T-helper 1 cell treated with Interleukin-12 subunit alpha and Interleukin-12 subunit beta and Interleukin-4 antibody, amounts not matched to agents 30 μg/mL and 1 μg/mL, for 36 hours (primary cell): ENCODE results near the gene RIT2.

Experiments
- H3K27ac Mint-ChIP-seq: one replicate; pipeline ENCODE4 v1.8.0; 2021; ENCODE audit warnings: mild to moderate bottlenecking, mixed read lengths
- H3K27me3 Mint-ChIP-seq: one replicate; pipeline ENCODE4 v1.8.0; 2021; ENCODE audit warnings: low read depth, mixed read lengths
- H3K36me3 Mint-ChIP-seq: one replicate; pipeline ENCODE4 v1.8.0; 2021; ENCODE audit warnings: low read depth, mixed read lengths
- H3K4me1 Mint-ChIP-seq: one replicate; pipeline ENCODE4 v1.8.0; 2021; ENCODE audit warnings: low read depth, mixed read lengths
- H3K4me3 Mint-ChIP-seq: one replicate; pipeline ENCODE4 v1.8.0; 2021; ENCODE audit warnings: mild to moderate bottlenecking, moderate library complexity, mixed read lengths
- H3K9me3 Mint-ChIP-seq: one replicate; pipeline ENCODE4 v1.8.0; 2021; ENCODE audit warnings: mixed read lengths

The RIT2 gene

GRCh38 chr18:42792731-42793130, 322.8 kb downstream of the RIT2 start:
- no peak overlapping the region for H3K4me3 Mint-ChIP-seq
- H3K27me3 Mint-ChIP-seq = no peaks in the 10 kb centered on the region
- H3K4me1 Mint-ChIP-seq = no peaks in the 10 kb centered on the region
- H3K9me3 Mint-ChIP-seq = peaks cover 3% of the 10 kb centered on the region
- H3K27ac Mint-ChIP-seq = no peak overlapping the region
- no peaks in the 10 kb centered on the region for H3K36me3 Mint-ChIP-seq

DNA sequence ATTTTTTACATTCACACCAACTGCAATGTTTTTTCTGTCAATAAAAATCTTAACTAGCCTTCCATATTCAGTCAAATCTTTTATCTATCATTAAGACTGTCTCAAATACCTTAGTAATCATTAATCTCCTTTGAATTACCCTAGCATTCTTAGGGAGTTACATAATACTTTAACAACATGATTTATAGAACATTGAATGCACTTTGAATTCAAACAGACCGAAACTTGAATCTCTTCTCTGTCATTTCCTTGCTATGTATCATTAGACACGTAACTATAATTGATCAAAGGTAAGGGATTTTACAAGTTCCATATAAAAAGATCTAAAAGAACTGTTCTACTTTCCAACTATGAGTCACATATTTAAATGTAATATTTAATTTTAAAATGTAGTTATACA, 330.9 kb downstream of the RIT2 start:
- H3K27me3 Mint-ChIP-seq = no peaks in the 10 kb centered on the region
- H3K9me3 Mint-ChIP-seq = no peaks in the 10 kb centered on the region
- H3K27ac Mint-ChIP-seq = no peak overlapping the region
- H3K36me3 Mint-ChIP-seq = no peaks in the 10 kb centered on the region
- H3K4me3 Mint-ChIP-seq = no peak overlapping the region
- no peaks in the 10 kb centered on the region for H3K4me1 Mint-ChIP-seq

DNA sequence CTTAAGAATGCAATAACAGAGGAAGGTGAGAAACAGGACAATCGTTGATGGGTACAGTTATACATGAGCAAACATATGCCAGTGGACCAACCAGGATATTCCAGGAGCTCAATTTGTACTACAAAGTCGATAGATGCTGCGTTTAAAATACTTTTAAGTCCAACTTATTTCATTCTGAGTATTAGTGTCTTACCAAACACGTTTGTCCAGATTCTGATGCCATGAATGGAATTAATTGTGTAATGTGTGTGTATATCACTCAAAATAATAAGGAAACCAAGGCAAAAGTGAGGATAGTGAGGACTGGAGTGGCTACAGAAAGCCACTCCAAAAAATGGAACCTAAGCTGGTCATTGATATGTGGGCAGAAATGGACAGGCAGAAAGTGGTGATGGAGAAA, 332.6 kb downstream of the RIT2 start:
- Mint-ChIP-seq H3K4me3 (no peak overlapping the region), H3K27ac (no peak overlapping the region), H3K9me3 (no peaks in the 10 kb centered on the region), H3K36me3 (no peaks in the 10 kb centered on the region), H3K4me1 (no peaks in the 10 kb centered on the region), H3K27me3 (no peaks in the 10 kb centered on the region)

- H3K36me3 Mint-ChIP-seq = no peaks in the 10 kb centered on the region
- no peaks in the 10 kb centered on the region for H3K9me3 Mint-ChIP-seq
- no peaks in the 10 kb centered on the region for H3K27me3 Mint-ChIP-seq
- H3K27ac Mint-ChIP-seq = no peak overlapping the region
- H3K4me1 Mint-ChIP-seq = no peaks in the 10 kb centered on the region
- H3K4me3 Mint-ChIP-seq = no peak overlapping the region
Observed at GRCh38 chr18:42781298-42781815, 334.1 kb downstream of the RIT2 start.

DNA sequence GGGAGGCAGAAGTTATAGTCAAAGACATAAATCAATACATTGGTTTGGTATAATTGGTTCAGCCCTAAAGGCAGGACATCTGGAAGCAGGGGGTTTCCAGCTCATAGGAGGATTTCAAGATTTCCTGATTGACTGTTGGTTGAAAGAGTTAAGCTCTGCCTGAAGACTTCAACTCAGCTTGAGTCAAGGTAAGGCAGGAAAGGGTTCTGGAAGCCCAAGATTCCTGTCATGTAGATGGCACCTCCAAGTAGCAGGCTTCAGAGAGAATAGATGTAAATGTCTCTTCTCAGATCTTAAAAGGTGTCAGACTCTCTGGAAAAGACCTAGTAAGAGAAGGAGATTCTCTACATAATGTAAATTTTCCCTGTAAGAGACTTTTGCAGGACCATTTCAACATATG, 335.3 kb downstream of the RIT2 start:
- H3K27me3 Mint-ChIP-seq = no peaks in the 10 kb centered on the region

GRCh38 chr18:42778445-42779042, 336.9 kb downstream of the RIT2 start:
- peaks cover 4% of the 10 kb centered on the region for H3K9me3 Mint-ChIP-seq
- no peak overlapping the region for H3K4me3 Mint-ChIP-seq
- no peaks in the 10 kb centered on the region for H3K36me3 Mint-ChIP-seq
- no peak overlapping the region for H3K27ac Mint-ChIP-seq
- H3K27me3 Mint-ChIP-seq = no peaks in the 10 kb centered on the region
- no peaks in the 10 kb centered on the region for H3K4me1 Mint-ChIP-seq

More for the DNA sequence above, 335.3 kb downstream of the RIT2 start:
- Mint-ChIP-seq H3K9me3 (peaks cover 4% of the 10 kb centered on the region), H3K36me3 (no peaks in the 10 kb centered on the region), H3K4me1 (no peaks in the 10 kb centered on the region), H3K27ac (no peak overlapping the region), H3K4me3 (no peak overlapping the region)

DNA sequence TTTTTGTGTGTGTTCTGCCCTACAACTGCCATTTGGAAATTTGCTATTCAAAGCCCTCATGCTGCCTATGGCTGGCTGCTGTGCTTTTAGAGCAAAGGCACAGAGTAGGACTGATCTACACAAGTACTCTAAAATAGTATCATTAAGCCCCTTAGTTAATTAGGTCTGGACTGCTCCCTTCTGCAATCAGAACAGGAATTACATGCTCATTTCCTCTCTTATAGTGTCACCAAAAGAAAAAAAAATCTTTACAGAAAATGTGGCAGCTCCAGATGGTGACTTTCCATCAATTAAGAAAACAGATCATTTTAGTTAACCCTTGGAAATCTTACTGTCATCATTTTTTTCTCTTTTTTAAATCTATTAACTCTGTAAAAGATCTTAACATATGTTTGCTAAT, 337.5 kb downstream of the RIT2 start:
- no peak overlapping the region for H3K4me3 Mint-ChIP-seq
- H3K27ac Mint-ChIP-seq = no peak overlapping the region
- H3K9me3 Mint-ChIP-seq = peaks cover 4% of the 10 kb centered on the region
- no peaks in the 10 kb centered on the region for H3K4me1 Mint-ChIP-seq
- H3K36me3 Mint-ChIP-seq = no peaks in the 10 kb centered on the region
- no peaks in the 10 kb centered on the region for H3K27me3 Mint-ChIP-seq

- Mint-ChIP-seq H3K4me3 (no peak overlapping the region), H3K27ac (no peak overlapping the region), H3K4me1 (no peaks in the 10 kb centered on the region), H3K36me3 (no peaks in the 10 kb centered on the region), H3K27me3 (no peaks in the 10 kb centered on the region), H3K9me3 (peaks cover 4% of the 10 kb centered on the region)
Observed at GRCh38 chr18:42773870-42774269, 341.6 kb downstream of the RIT2 start.

GRCh38 chr18:42771936-42772335, 343.5 kb downstream of the RIT2 start:
- Mint-ChIP-seq H3K9me3 (peaks cover 4% of the 10 kb centered on the region), H3K27me3 (no peaks in the 10 kb centered on the region), H3K27ac (no peak overlapping the region), H3K36me3 (no peaks in the 10 kb centered on the region), H3K4me1 (no peaks in the 10 kb centered on the region), H3K4me3 (no peak overlapping the region)

GRCh38 chr18:42765302-42765701, 350.2 kb downstream of the RIT2 start:
- Mint-ChIP-seq H3K27me3 (no peaks in the 10 kb centered on the region), H3K4me1 (no peaks in the 10 kb centered on the region), H3K36me3 (no peaks in the 10 kb centered on the region), H3K9me3 (no peaks in the 10 kb centered on the region), H3K4me3 (no peak overlapping the region), H3K27ac (no peak overlapping the region)

GRCh38 chr18:42760290-42760689, 355.2 kb downstream of the RIT2 start:
- Mint-ChIP-seq H3K36me3 (no peaks in the 10 kb centered on the region), H3K4me1 (no peaks in the 10 kb centered on the region), H3K27me3 (no peaks in the 10 kb centered on the region), H3K27ac (no peak overlapping the region), H3K9me3 (peaks cover 8% of the 10 kb centered on the region), H3K4me3 (no peak overlapping the region)

DNA sequence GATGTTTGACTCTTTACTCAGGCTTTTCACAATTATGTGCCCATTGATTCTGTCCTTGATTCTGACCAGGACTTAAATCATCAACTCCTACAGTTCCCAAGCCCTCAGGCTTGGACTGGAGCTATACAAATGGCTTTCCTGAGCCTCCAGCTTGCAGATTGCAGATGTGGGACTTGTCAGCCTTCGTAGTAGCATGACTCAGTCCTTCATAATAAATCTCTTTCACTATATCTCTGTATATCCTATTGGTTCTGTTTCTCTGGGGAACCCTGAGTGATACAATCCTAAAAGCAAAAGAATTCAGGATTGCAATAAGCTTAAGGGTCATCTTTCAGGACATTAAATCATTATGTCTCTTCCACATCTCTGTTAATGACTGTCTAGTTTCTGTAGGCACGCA, 356.6 kb downstream of the RIT2 start:
- Mint-ChIP-seq H3K36me3 (no peaks in the 10 kb centered on the region), H3K4me3 (no peak overlapping the region), H3K9me3 (peaks cover 8% of the 10 kb centered on the region), H3K4me1 (no peaks in the 10 kb centered on the region), H3K27me3 (no peaks in the 10 kb centered on the region), H3K27ac (no peak overlapping the region)

DNA sequence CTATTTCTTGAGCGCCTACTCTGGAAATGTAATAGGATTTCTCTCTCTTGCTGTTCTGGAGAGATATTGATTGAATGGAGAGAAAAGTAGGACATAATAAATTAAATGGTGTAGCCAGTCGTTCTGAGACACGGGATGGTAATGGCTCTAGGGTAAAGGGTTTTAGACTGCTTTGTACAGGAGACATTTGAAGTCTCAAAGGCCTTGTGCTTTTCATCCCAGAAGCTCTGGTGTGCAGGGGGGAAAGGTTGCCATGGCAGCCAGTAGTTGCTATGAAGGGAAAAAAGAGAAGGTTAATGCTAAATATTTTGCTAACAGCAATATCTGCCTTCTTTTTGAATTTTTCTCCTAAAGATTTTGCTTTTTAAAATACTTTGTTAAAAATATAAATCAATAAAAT, 359.3 kb downstream of the RIT2 start:
- H3K4me1 Mint-ChIP-seq = no peaks in the 10 kb centered on the region
- H3K36me3 Mint-ChIP-seq = no peaks in the 10 kb centered on the region
- no peak overlapping the region for H3K27ac Mint-ChIP-seq
- peaks cover 8% of the 10 kb centered on the region for H3K9me3 Mint-ChIP-seq
- no peaks in the 10 kb centered on the region for H3K27me3 Mint-ChIP-seq
- no peak overlapping the region for H3K4me3 Mint-ChIP-seq

- Mint-ChIP-seq H3K27me3 (no peaks in the 10 kb centered on the region), H3K27ac (no peak overlapping the region), H3K9me3 (peaks cover 4% of the 10 kb centered on the region)
Observed at GRCh38 chr18:42752916-42753315, 362.6 kb downstream of the RIT2 start.

GRCh38 chr18:42746794-42747193, 368.7 kb downstream of the RIT2 start:
- no peaks in the 10 kb centered on the region for H3K4me1 Mint-ChIP-seq
- no peaks in the 10 kb centered on the region for H3K36me3 Mint-ChIP-seq
- H3K27me3 Mint-ChIP-seq = no peaks in the 10 kb centered on the region
- no peaks in the 10 kb centered on the region for H3K9me3 Mint-ChIP-seq
- no peak overlapping the region for H3K4me3 Mint-ChIP-seq
- no peak overlapping the region for H3K27ac Mint-ChIP-seq

More at GRCh38 chr18:42752916-42753315, 362.6 kb downstream of the RIT2 start:
- Mint-ChIP-seq H3K4me1 (no peaks in the 10 kb centered on the region), H3K36me3 (no peaks in the 10 kb centered on the region), H3K4me3 (no peak overlapping the region)

- Mint-ChIP-seq H3K27ac (no peak overlapping the region), H3K9me3 (no peaks in the 10 kb centered on the region), H3K4me1 (no peaks in the 10 kb centered on the region), H3K4me3 (no peak overlapping the region), H3K27me3 (no peaks in the 10 kb centered on the region), H3K36me3 (no peaks in the 10 kb centered on the region)
Observed at GRCh38 chr18:42745931-42746330, 369.6 kb downstream of the RIT2 start.
